Measurements from ENCODE around the gene PHF13. TPM values are rescaled to one million over a fixed set of nuclear protein-coding genes. Genes with fewer than 3 reads are reported as not detected.

Gene PHF13
- polyA plus RNA-seq, 1 of the 3 experiments (the other 2 are of a cell fraction), result 8.5 TPM

DNA sequence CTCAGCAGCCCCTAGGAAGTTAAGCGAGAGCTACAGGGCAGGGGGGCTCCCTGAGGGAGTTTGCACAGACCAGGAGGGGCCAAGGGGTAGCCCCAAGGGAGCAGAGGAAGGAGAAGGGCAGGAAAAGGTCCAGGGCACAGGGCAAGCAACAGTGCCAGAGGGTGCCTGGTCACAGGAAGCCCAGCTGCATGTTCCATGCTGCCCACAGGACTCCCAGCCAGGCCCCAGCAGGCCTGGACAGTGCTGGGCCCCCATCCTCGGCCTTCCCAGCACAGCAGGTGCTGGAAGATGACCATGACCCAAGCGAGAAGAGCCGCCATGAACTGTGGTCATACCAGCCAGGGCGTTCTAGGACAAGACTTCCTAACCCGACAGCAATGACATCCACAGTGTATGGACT lies 21.9 kb upstream of the PHF13 start (continued):
- TF ChIP-seq CTCF (IDR thresholded peaks at IDR 0.05) (no peak), JUND (IDR thresholded peaks at IDR 0.05) (no peak)

GRCh38 chr1:6592441-6592840 lies 21.1 kb upstream of the PHF13 start:
- Histone ChIP-seq H3K79me2 (ENCODE audit: insufficient read depth) (peaks cover 17% of the 10 kb centered on the region; the same call in 1 of the 2 replicates), H3K9ac (no peak overlapping the region), H3K36me3 (replicated peaks in 1 of 2; ENCODE audit: control insufficient read depth in 1 of 2, insufficient read depth in 2 of 2, low read length in 1 of 2) (peaks cover 4 to 50% of the 10 kb centered on the region in 2 experiments), H3F3A (replicated peaks; ENCODE audit: insufficient read depth) (no peaks in the 10 kb centered on the region), H3K4me3 (ENCODE audit: low read depth in 2 of 2, low read length in 1 of 2) (no peak overlapping the region), H3K4me2 (no peak overlapping the region), H3K9me3 (no peaks in the 10 kb centered on the region), H3K9me2 (no peaks in the 10 kb centered on the region), H2AFZ (ENCODE audit: low read depth) (no peak overlapping the region), H3K27me3 (ENCODE audit: insufficient read depth) (no peaks in the 10 kb centered on the region), H4K20me1 (ENCODE audit: insufficient read depth) (peaks cover 12% of the 10 kb centered on the region; the same call in 1 of the 2 replicates), H3K27ac (ENCODE audit: low read depth in 2 of 2, low read length in 1 of 2) (no peak overlapping the region), H3K4me1 (ENCODE audit: control insufficient read depth in 1 of 2, insufficient read depth in 2 of 2, low read depth in 1 of 2, low read length in 1 of 2) (no peaks in the 10 kb centered on the region; a peak in 1 of 4 replicates)
- CTCF ChIA-PET, result interaction anchor here (1.7 kb wide), 2 partner anchors 10 to 38 kb away, joined by 4 to 5 read pairs; partner anchors contain the start of gene NOL9
- no peak for DNase-seq
- TF ChIP-seq ELF1 (IDR thresholded peaks at IDR 0.05), result no peak
- TF ChIP-seq, protein P1, sequence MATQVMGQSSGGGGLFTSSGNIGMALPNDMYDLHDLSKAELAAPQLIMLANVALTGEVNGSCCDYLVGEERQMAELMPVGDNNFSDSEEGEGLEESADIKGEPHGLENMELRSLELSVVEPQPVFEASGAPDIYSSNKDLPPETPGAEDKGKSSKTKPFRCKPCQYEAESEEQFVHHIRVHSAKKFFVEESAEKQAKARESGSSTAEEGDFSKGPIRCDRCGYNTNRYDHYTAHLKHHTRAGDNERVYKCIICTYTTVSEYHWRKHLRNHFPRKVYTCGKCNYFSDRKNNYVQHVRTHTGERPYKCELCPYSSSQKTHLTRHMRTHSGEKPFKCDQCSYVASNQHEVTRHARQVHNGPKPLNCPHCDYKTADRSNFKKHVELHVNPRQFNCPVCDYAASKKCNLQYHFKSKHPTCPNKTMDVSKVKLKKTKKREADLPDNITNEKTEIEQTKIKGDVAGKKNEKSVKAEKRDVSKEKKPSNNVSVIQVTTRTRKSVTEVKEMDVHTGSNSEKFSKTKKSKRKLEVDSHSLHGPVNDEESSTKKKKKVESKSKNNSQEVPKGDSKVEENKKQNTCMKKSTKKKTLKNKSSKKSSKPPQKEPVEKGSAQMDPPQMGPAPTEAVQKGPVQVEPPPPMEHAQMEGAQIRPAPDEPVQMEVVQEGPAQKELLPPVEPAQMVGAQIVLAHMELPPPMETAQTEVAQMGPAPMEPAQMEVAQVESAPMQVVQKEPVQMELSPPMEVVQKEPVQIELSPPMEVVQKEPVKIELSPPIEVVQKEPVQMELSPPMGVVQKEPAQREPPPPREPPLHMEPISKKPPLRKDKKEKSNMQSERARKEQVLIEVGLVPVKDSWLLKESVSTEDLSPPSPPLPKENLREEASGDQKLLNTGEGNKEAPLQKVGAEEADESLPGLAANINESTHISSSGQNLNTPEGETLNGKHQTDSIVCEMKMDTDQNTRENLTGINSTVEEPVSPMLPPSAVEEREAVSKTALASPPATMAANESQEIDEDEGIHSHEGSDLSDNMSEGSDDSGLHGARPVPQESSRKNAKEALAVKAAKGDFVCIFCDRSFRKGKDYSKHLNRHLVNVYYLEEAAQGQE (IDR thresholded peaks at IDR 0.05; ENCODE audit: low read depth, low read length), result no peak
- no peak for TF ChIP-seq SIN3A (IDR thresholded peaks at IDR 0.05; ENCODE audit: borderline replicate concordance, low read depth, low read length)
- no peak for TF ChIP-seq EP300 (IDR thresholded peaks at IDR 0.05; ENCODE audit: borderline replicate concordance in 1 of 2, low read depth in 1 of 2, low read length in 1 of 2)
- no peak for TF ChIP-seq TCF12 (IDR thresholded peaks at IDR 0.05)
- POLR2A ChIA-PET, result no interaction called here
- WGBS (ENCODE audit: low lambda C conversion rate), result 80% methylated on average over 5 of the region's 5 CpGs

DNA sequence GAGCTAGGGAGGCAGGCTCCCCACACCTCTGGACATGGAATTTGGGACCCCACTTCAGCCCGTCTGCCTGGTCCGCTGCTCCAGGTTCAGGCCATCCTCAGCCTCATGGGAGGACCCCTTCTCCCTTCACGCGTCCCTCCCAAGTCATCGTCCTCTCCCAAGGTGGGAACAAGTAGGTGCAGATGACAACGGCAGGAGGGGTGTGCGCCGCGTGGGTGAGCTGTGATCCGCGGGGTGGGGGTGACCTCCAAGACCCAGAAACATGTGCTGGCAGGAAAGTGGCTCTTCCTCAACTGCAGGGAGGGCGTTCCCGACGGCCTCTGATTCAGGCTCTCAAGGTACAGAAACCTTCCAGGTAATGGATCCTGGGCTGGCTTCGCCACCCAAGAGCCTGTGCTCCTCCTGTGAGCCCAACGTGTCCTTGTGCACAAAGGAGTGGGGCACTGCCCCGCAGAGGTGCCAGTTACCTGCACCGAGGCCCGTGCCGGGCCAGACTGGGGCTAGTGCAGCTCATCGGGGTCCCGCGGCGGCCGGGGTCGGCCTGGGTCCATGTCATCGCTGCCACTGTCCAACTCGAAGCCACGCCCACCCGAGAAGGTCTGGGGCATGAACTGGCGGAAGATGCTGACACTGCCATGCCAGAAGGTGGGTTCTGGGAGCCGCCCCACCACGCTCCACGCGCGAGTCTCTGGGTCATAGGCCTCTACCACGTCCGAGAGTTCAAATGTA lies 20.5 kb upstream of the PHF13 start:
- Histone ChIP-seq H3K36me3 (replicated peaks in 1 of 2; ENCODE audit: control insufficient read depth in 1 of 2, insufficient read depth in 2 of 2, low read length in 1 of 2) (peaks cover 4 to 53% of the 10 kb centered on the region in 2 experiments), H3K4me3 (ENCODE audit: low read depth in 2 of 2, low read length in 1 of 2) (no peak overlapping the region)

More for the DNA sequence above, 20.5 kb upstream of the PHF13 start:
- Histone ChIP-seq H3K79me2 (ENCODE audit: insufficient read depth) (peaks cover 21% of the 10 kb centered on the region; the same call in 1 of the 2 replicates), H3F3A (replicated peaks; ENCODE audit: insufficient read depth) (no peaks in the 10 kb centered on the region), H3K9me2 (no peaks in the 10 kb centered on the region), H3K4me2 (no peak overlapping the region), H3K27ac (ENCODE audit: low read depth in 2 of 2, low read length in 1 of 2) (no peak overlapping the region), H3K9me3 (no peaks in the 10 kb centered on the region), H2AFZ (ENCODE audit: low read depth) (no peak overlapping the region), H3K27me3 (ENCODE audit: insufficient read depth) (no peaks in the 10 kb centered on the region), H3K9ac (no peak overlapping the region), H3K4me1 (ENCODE audit: control insufficient read depth in 1 of 2, insufficient read depth in 2 of 2, low read depth in 1 of 2, low read length in 1 of 2) (no peaks in the 10 kb centered on the region; a peak in 1 of 4 replicates), H4K20me1 (ENCODE audit: insufficient read depth) (peaks cover 16% of the 10 kb centered on the region; the same call in 1 of the 2 replicates)
- no peak for DNase-seq
- ChIA-PET CTCF (interaction anchor here (0.9 to 1.7 kb wide), 3 partner anchors 11 to 39 kb away, joined by 4 to 5 read pairs (median 4); partner anchors contain the start of gene NOL9), POLR2A (no interaction called here)
- WGBS (ENCODE audit: low lambda C conversion rate), result 99% methylated on average over 17 of the region's 38 CpGs
- TF ChIP-seq FOXM1 (IDR thresholded peaks at IDR 0.05; ENCODE audit: low read depth) (no peak), GATA2 (CRISPR knock-in tag; IDR thresholded peaks at IDR 0.05) (no peak), POLR2AphosphoS5 (IDR thresholded peaks at IDR 0.05; ENCODE audit: low read depth, low read length) (no peak), RAD21 (IDR thresholded peaks at IDR 0.05; ENCODE audit: low read length) (no peak), CHD2 (IDR thresholded peaks at IDR 0.05; ENCODE audit: low read length, partially characterized antibody) (no peak), FOSL2 (IDR thresholded peaks at IDR 0.05; ENCODE audit: borderline replicate concordance, low read depth) (no peak), JUND (IDR thresholded peaks at IDR 0.05) (no peak), YY1 (IDR thresholded peaks at IDR 0.05; ENCODE audit: low read depth) (no peak), SMC3 (IDR thresholded peaks at IDR 0.05; ENCODE audit: low read depth, low read length) (no peak), GABPA (IDR thresholded peaks at IDR 0.05; ENCODE audit: low read depth) (no peak), MEF2A (IDR thresholded peaks at IDR 0.05; ENCODE audit: borderline replicate concordance, low read depth) (no peak)
- TF ChIP-seq, protein P1 (IDR thresholded peaks at IDR 0.05; ENCODE audit: low read depth, low read length), result no peak

All from SK-N-SH (cell line).